Measurements from ENCODE around the gene BTBD16.

DNA sequence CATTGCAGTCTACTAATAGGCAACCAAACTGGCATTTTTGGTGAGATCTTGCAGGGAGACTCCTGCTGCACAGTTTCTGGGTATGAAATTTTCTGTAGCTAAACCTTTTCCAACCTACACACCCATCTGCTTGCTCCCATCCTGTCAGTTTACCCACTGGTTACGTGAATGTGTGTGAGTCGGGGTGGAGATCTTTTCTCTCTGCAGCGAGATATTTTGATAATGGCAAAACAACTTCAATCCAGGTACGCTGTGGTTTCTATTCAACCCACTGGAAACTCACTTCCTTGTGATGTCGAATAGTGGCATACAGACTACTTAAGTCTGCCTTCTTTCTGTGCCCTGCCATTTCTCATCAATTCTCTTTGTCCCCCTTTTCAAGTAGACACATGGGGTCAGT, 107.9 kb downstream of the BTBD16 start:
- no peak for TF ChIP-seq POLR2AphosphoS5 (IDR thresholded peaks at IDR 0.05)
- TF ChIP-seq, protein P1, sequence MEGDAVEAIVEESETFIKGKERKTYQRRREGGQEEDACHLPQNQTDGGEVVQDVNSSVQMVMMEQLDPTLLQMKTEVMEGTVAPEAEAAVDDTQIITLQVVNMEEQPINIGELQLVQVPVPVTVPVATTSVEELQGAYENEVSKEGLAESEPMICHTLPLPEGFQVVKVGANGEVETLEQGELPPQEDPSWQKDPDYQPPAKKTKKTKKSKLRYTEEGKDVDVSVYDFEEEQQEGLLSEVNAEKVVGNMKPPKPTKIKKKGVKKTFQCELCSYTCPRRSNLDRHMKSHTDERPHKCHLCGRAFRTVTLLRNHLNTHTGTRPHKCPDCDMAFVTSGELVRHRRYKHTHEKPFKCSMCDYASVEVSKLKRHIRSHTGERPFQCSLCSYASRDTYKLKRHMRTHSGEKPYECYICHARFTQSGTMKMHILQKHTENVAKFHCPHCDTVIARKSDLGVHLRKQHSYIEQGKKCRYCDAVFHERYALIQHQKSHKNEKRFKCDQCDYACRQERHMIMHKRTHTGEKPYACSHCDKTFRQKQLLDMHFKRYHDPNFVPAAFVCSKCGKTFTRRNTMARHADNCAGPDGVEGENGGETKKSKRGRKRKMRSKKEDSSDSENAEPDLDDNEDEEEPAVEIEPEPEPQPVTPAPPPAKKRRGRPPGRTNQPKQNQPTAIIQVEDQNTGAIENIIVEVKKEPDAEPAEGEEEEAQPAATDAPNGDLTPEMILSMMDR (IDR thresholded peaks at IDR 0.05) = no peak
- TF ChIP-seq POLR2A (IDR thresholded peaks at IDR 0.05) = no peak

Measured in prostate gland (tissue), 2 donors.